ENCODE measurements around the gene ERN1. TPM values are rescaled to one million over a fixed set of nuclear protein-coding genes. Genes with fewer than 3 reads are reported as not detected.
"Not testable (repeated sequence)": the region's sequence is repeated elsewhere in the genome, so short reads cannot be mapped to it uniquely, and the experiment has no call there.

ERN1 gene
- total RNA-seq (2013) = 30.1 TPM
- 10 to 100 TPM; 11.0 to 27.5 (median 13.7) TPM for polyA plus RNA-seq
- 38.5 and 38.9 TPM in 2 replicates for polyA minus RNA-seq
- total RNA-seq = 200 to 529 (median 362) reads per million in 11 experiments

DNA sequence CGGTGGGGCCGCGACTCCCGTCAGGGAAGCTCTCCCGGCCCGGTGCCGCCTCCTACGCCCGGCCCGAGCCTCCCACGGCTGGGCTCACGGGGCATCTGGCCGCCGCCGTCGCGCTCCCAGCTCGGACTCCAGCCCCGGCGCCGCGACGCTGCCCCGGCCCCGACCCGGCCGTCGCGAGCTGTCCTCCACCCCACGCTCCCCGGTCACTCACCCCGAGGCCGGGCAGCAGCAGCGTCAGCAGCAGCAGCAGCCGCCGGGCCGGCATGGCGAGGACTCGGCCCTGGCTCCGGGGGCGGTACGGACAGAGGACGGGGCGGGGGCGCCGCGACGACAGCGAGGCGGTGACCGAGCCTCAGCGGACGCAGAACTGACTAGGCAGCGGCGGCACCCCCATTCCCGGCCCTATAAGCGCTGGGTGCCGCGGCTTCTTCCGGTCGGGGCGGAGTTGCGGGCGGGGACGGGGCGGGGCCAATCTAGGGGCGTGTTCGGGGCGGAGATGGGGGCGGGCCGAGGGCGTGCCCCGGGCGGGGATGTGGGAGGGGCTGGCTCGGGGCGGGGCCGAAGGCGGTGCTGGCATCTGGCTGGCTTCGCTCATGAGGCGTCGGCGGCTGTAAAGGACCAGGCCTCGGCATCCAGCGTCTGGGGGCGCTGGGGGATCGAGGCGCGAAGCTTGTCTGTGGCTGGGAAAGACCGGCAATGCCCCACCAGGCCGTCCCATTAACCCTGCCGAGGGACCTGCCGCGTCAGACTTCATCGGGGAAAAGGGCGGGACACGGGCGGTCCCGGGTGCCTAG lies at the start of gene ERN1:
Gene ERN1, minus strand, starts transcription at position 380 of the 794 bp plus-strand sequence. Its CDS starts 115 bp downstream, at position 265.
- H3K27me3 Mint-ChIP-seq (ENCODE audit: low read depth in 3 of 3) = no peaks in the 10 kb centered on the region

DNA sequence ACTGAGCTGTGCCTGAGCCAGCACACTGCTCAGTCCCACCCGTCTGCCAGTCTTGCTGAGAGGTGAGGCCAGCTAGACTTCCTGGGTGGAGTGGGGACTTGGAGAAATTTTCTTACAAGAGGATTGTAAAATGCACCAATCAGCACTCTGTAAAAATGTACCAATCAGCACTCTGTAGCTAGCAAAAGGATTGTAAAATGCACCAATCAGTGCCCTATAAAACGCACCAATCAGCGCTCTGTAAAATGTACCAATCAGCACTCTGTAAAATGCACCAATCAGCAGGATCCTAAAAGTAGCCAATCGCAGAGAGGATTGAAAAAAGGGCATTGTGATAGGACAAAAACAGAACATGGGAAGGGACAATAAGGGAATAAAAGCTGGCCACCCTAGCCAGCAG lies 49.1 kb upstream of the ERN1 start:
- not testable (repeated sequence) for H4K20me1 ChIP-seq (ENCODE audit: insufficient read depth, low read length); H3K4me2 ChIP-seq (replicated peaks; ENCODE audit: extremely low read depth, low read length, poor library complexity, severe bottlenecking); DNase-seq; H3K9me3 Mint-ChIP-seq; H3K4me3 Mint-ChIP-seq; H2AFZ ChIP-seq (ENCODE audit: insufficient read depth, low read depth, low read length, poor library complexity, severe bottlenecking); H3K9me3 ChIP-seq (replicated peaks in 1 of 2; ENCODE audit: control insufficient read depth in 1 of 2, insufficient read depth in 1 of 2, low read length in 2 of 2); H3K27me3 ChIP-seq (ENCODE audit: control insufficient read depth in 2 of 2, insufficient read depth in 2 of 2, low read length in 2 of 2); H3K4me3 ChIP-seq (replicated peaks in 1 of 3; ENCODE audit: low read depth in 2 of 3, low read length in 3 of 3); H3K9ac ChIP-seq (ENCODE audit: insufficient read depth, low read length, poor library complexity, severe bottlenecking); H3K27me3 Mint-ChIP-seq (ENCODE audit: low read depth in 3 of 3); H3K36me3 ChIP-seq (replicated peaks in 1 of 2; ENCODE audit: control insufficient read depth in 1 of 2, insufficient read depth in 2 of 2, low read length in 2 of 2)
- Mint-ChIP-seq H3K27ac (peak overlapping the region; percentile 92 to 97 (median 96)), H3K36me3 (peaks cover 2 to 13% of the 10 kb centered on the region in 2 donors), H3K4me1 (peaks cover 88% of the 10 kb centered on the region)
- no CpG with 5 or more reads among the region's 4 CpGs for WGBS (ENCODE audit: insufficient coverage)
- intact Hi-C loops (cut with micrococcal nuclease) = loop anchor here in 1 of 2 donors (5.0 kb wide), 1 partner anchor 83 kb away; the partner anchor contains the start of gene TEX2
- peak overlapping the region; percentile 78 to 94 for H3K27ac ChIP-seq (ENCODE audit: low read depth in 1 of 2, low read length in 2 of 2)
- H3K79me2 ChIP-seq (ENCODE audit: insufficient read depth, low read length) = peaks cover 51% of the 10 kb centered on the region
- H3K4me1 ChIP-seq (ENCODE audit: control insufficient read depth in 1 of 2, insufficient read depth in 2 of 2, low read length in 2 of 2) = peaks cover 91 to 100% of the 10 kb centered on the region in 2 donors

More for the DNA sequence above, at the start of gene ERN1:
- peaks cover 47% of the 10 kb centered on the region for H3K79me2 ChIP-seq (ENCODE audit: insufficient read depth, low read length)
- H3K4me1 ChIP-seq (ENCODE audit: control insufficient read depth in 1 of 2, insufficient read depth in 2 of 2, low read length in 2 of 2) = peaks cover 48 to 56% of the 10 kb centered on the region in 2 donors
- H4K20me1 ChIP-seq (ENCODE audit: insufficient read depth, low read length) = peaks cover 41% of the 10 kb centered on the region
- Mint-ChIP-seq H3K9me3 (no peaks in the 10 kb centered on the region), H3K27ac (peak within 1 kb of the TSS; percentile 93 to 98 (median 97)), H3K4me1 (peaks cover 52% of the 10 kb centered on the region), H3K4me3 (peak within 1 kb of the TSS; percentile 97), H3K36me3 (peaks cover 17 to 18% of the 10 kb centered on the region in 2 donors)
- H3K4me3 ChIP-seq (replicated peaks in 1 of 3; ENCODE audit: low read depth in 2 of 3, low read length in 3 of 3) = peak within 1 kb of the TSS; percentile 76 to 98 (median 80)
- intact Hi-C loops (cut with micrococcal nuclease) = loop anchor here (2.0 to 5.0 kb wide), 6 partner anchors 17 to 213 kb away; partner anchors contain the start of gene GH1 (in 1 of the 2)
- H3K27me3 ChIP-seq (ENCODE audit: control insufficient read depth in 2 of 2, insufficient read depth in 2 of 2, low read length in 2 of 2) = no peaks in the 10 kb centered on the region
- TF ChIP-seq, protein P1, sequence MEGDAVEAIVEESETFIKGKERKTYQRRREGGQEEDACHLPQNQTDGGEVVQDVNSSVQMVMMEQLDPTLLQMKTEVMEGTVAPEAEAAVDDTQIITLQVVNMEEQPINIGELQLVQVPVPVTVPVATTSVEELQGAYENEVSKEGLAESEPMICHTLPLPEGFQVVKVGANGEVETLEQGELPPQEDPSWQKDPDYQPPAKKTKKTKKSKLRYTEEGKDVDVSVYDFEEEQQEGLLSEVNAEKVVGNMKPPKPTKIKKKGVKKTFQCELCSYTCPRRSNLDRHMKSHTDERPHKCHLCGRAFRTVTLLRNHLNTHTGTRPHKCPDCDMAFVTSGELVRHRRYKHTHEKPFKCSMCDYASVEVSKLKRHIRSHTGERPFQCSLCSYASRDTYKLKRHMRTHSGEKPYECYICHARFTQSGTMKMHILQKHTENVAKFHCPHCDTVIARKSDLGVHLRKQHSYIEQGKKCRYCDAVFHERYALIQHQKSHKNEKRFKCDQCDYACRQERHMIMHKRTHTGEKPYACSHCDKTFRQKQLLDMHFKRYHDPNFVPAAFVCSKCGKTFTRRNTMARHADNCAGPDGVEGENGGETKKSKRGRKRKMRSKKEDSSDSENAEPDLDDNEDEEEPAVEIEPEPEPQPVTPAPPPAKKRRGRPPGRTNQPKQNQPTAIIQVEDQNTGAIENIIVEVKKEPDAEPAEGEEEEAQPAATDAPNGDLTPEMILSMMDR (IDR thresholded peaks at IDR 0.05) = no peak
- H3K36me3 ChIP-seq (replicated peaks in 1 of 2; ENCODE audit: control insufficient read depth in 1 of 2, insufficient read depth in 2 of 2, low read length in 2 of 2) = no peaks in the 10 kb centered on the region
- peak within 1 kb of the TSS; percentile 95 for H3K9ac ChIP-seq (ENCODE audit: insufficient read depth, low read length, poor library complexity, severe bottlenecking)
- peak; percentile 91 to 95 (median 93) for DNase-seq
- peak within 1 kb of the TSS; percentile 93 to 99 for H3K27ac ChIP-seq (ENCODE audit: low read depth in 1 of 2, low read length in 2 of 2)
- WGBS (ENCODE audit: insufficient coverage) = under 1% methylated on average over 91 of the region's 98 CpGs
- H3K4me2 ChIP-seq (replicated peaks; ENCODE audit: extremely low read depth, low read length, poor library complexity, severe bottlenecking) = peak within 1 kb of the TSS; percentile 92
- H3K9me3 ChIP-seq (replicated peaks in 1 of 2; ENCODE audit: control insufficient read depth in 1 of 2, insufficient read depth in 1 of 2, low read length in 2 of 2) = no peaks in the 10 kb centered on the region
- peak within 1 kb of the TSS; percentile 49 for H2AFZ ChIP-seq (ENCODE audit: insufficient read depth, low read depth, low read length, poor library complexity, severe bottlenecking)
